MM.1S (cell line): ENCODE results near the gene YWHAH.

Experiments
- EZH2 ChIP-seq: fragments of 300-600 bp; sonication (generic); optimal IDR thresholded peaks from 2 replicates; pipeline ENCODE3; 2017; ENCODE audit warnings: low read depth, mild to moderate bottlenecking, antibody characterized with exemption, low read length, mixed read lengths
- EZH2phosphoT487 ChIP-seq: fragments of 300-600 bp; sonication (generic); IDR thresholded peaks from 2 replicates; pipeline ENCODE4 v1.6.1; 2018; ENCODE audit warnings: antibody characterized with exemption, low read length
- TF ChIP-seq, protein P1 (sequence below): fragments of 300-600 bp; sonication (generic); IDR thresholded peaks from 2 replicates; pipeline ENCODE4 v1.5.1; 2016; ENCODE audit warnings: antibody characterized with exemption, low read length, mixed read lengths

DNA sequence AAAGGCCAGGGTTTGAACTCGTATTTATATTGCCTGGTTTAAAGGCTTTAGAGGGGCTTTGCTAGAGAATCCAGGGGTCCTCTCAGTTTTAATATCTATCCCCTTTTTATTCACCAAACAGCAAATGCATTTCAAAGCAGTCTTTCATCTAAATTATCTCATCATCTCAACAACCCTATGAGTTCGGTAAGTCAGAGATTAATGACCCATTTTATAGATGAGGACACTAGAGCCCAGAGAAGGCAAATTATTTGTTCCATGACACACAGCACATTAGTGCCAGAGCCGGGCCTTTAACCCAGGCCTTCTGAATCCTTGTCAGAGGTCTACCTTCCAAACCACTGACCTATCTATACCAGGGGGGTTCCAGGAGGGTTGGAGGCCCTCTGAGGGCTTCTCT is 16.8 kb upstream of the YWHAH start:
- TF ChIP-seq, protein P1, sequence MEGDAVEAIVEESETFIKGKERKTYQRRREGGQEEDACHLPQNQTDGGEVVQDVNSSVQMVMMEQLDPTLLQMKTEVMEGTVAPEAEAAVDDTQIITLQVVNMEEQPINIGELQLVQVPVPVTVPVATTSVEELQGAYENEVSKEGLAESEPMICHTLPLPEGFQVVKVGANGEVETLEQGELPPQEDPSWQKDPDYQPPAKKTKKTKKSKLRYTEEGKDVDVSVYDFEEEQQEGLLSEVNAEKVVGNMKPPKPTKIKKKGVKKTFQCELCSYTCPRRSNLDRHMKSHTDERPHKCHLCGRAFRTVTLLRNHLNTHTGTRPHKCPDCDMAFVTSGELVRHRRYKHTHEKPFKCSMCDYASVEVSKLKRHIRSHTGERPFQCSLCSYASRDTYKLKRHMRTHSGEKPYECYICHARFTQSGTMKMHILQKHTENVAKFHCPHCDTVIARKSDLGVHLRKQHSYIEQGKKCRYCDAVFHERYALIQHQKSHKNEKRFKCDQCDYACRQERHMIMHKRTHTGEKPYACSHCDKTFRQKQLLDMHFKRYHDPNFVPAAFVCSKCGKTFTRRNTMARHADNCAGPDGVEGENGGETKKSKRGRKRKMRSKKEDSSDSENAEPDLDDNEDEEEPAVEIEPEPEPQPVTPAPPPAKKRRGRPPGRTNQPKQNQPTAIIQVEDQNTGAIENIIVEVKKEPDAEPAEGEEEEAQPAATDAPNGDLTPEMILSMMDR = no peak
- TF ChIP-seq EZH2phosphoT487 = no peak
- TF ChIP-seq EZH2 = no peak
